IMR-90 (cell line): Measurements from ENCODE around the gene ORC6. TPM values are rescaled to one million over a fixed set of nuclear protein-coding genes. Genes with fewer than 3 reads are reported as not detected.

Experiments
- ATAC-seq: fragments of 200-7000 bp; cut with Tn5 transposase; 2 replicates; pipeline ENCODE4 v1.9.1; 2020; ENCODE audit warnings: low read depth, mild to moderate bottlenecking, moderate library complexity
- BruUV-seq: library from RNA; stranded (reverse); fragments of 400-500 nt; replicated peaks from 2 replicates; lab custom pipeline; 2021; lab: Mats Ljungman, UMichigan
- CTCF ChIA-PET: fragments of 300-600 bp; formaldehyde crosslinking; extraction: SDS; loops from one replicate; lab custom pipeline; 2021; ENCODE audit warnings: antibody characterized with exemption; lab: Yijun Ruan, JAX
- POLR2A ChIA-PET: fragments of 300-600 bp; sonication (Branson Sonifier 250); formaldehyde crosslinking; loops from one replicate; lab custom pipeline; 2022; ENCODE audit warnings: antibody characterized with exemption; ENCODE audit not compliant: unreplicated experiment; lab: Charles Lee
- DNase-seq: peaks from one replicate; pipeline ENCODE4 v3.0.0; 2013
- H2AFZ ChIP-seq: replicated peaks from 2 replicates; pipeline ENCODE3; 2013; ENCODE audit warnings: low read length, mild to moderate bottlenecking; ENCODE audit not compliant: poor library complexity
- H2AK5ac ChIP-seq: 2 replicates; pipeline ENCODE4 v1.6.1; 2013; ENCODE audit warnings: low read depth, low read length, inconsistent platforms
- H2AK9ac ChIP-seq: replicated peaks from 2 replicates; pipeline ENCODE3; 2013; ENCODE audit warnings: mild to moderate bottlenecking, low read depth, low read length, moderate library complexity; ENCODE audit not compliant: poor library complexity
- H2BK120ac ChIP-seq: 2 replicates; pipeline ENCODE4 v1.6.1; 2013; ENCODE audit warnings: low read depth, low read length, inconsistent platforms
- H2BK15ac ChIP-seq: 3 replicates; pipeline ENCODE4 v1.6.1; 2013; ENCODE audit warnings: low read depth, low read length, inconsistent platforms
- H2BK20ac ChIP-seq: 2 replicates; pipeline ENCODE4 v1.6.1; 2013; ENCODE audit warnings: low read depth, mild to moderate bottlenecking, inconsistent platforms, low read length, moderate library complexity
- H2BK5ac ChIP-seq: 2 replicates; pipeline ENCODE4 v1.6.1; 2013; ENCODE audit warnings: mild to moderate bottlenecking, low read depth, low read length, inconsistent platforms; ENCODE audit not compliant: poor library complexity, severe bottlenecking
- H3K14ac ChIP-seq: replicated peaks from 2 replicates; pipeline ENCODE4 v1.6.1; 2013; ENCODE audit warnings: low read depth, low read length, inconsistent platforms
- H3K18ac ChIP-seq: 2 replicates; pipeline ENCODE4 v1.6.1; 2013; ENCODE audit warnings: low read depth, low read length, control low read depth
- H3K23ac ChIP-seq: 2 replicates; pipeline ENCODE4 v1.6.1; 2013; ENCODE audit warnings: low read depth, low read length, inconsistent platforms
- H3K27ac ChIP-seq: 2 replicates; pipeline ENCODE4 v1.5.1; 2013; ENCODE audit warnings: mild to moderate bottlenecking, control low read depth, low read length; ENCODE audit not compliant: insufficient read depth
- H3K27me3 ChIP-seq: 2 replicates; pipeline ENCODE4 v1.6.1; 2013; ENCODE audit warnings: low read length; ENCODE audit not compliant: control insufficient read depth, insufficient read depth
- H3K36me3 ChIP-seq: 2 replicates; pipeline ENCODE4 v1.6.1; 2013; ENCODE audit warnings: low read length, mixed read lengths; ENCODE audit not compliant: control insufficient read depth, insufficient read depth
- H3K4ac ChIP-seq: 2 replicates; pipeline ENCODE4 v1.6.1; 2013; ENCODE audit warnings: low read depth, low read length, inconsistent platforms
- H3K4me1 ChIP-seq: 2 replicates; pipeline ENCODE4 v1.6.1; 2013; ENCODE audit warnings: low read length, mixed read lengths; ENCODE audit not compliant: control insufficient read depth, insufficient read depth
- H3K4me2 ChIP-seq: 2 replicates; pipeline ENCODE4 v1.6.1; 2013; ENCODE audit warnings: low read depth, mild to moderate bottlenecking, control low read depth, low read length, moderate library complexity
- H3K4me3 ChIP-seq: 2 replicates; pipeline ENCODE4 v1.5.1; 2013; ENCODE audit warnings: low read depth, mild to moderate bottlenecking, control low read depth, low read length, moderate library complexity; ENCODE audit not compliant: insufficient read depth
- H3K56ac ChIP-seq: 2 replicates; pipeline ENCODE4 v1.6.1; 2013; ENCODE audit warnings: low read length, inconsistent platforms; ENCODE audit not compliant: insufficient read depth; ENCODE audit errors: extremely low read depth
- H3K79me1 ChIP-seq, 2 experiments: 2 replicates each; pipeline ENCODE4 v1.6.1; 2013; ENCODE audit warnings: low read length in 2 of 2, inconsistent platforms in 1 of 2, low read depth in 1 of 2
- H3K9ac ChIP-seq: 2 replicates; pipeline ENCODE4 v1.6.1; 2013; ENCODE audit warnings: low read depth, low read length, control low read depth
- H3K9me1 ChIP-seq: 2 replicates; pipeline ENCODE4 v1.6.1; 2013; ENCODE audit warnings: low read length, inconsistent platforms; ENCODE audit not compliant: insufficient read depth
- H3K9me3 ChIP-seq: 2 replicates; pipeline ENCODE4 v1.6.1; 2013; ENCODE audit warnings: low read length; ENCODE audit not compliant: control insufficient read depth, insufficient read depth
- H4K20me1 ChIP-seq: 2 replicates; pipeline ENCODE4 v1.6.1; 2013; ENCODE audit warnings: low read length, inconsistent platforms; ENCODE audit not compliant: insufficient read depth
- H4K5ac ChIP-seq: 2 replicates; pipeline ENCODE4 v1.6.1; 2013; ENCODE audit warnings: mild to moderate bottlenecking, low read depth, low read length, control low read depth
- H4K8ac ChIP-seq, 2 experiments: 2 replicates each; pipeline ENCODE4 v1.6.1; 2013; ENCODE audit warnings: low read depth in 2 of 2, low read length in 2 of 2, control low read depth in 1 of 2, inconsistent platforms in 1 of 2
- H4K91ac ChIP-seq: 2 replicates; pipeline ENCODE4 v1.6.1; 2013; ENCODE audit warnings: low read depth, low read length, inconsistent platforms; ENCODE audit not compliant: insufficient read depth
- BHLHE40 ChIP-seq: fragments of 150-350 bp; IDR thresholded peaks from 2 replicates; pipeline ENCODE4 v1.6.1; 2016; ENCODE audit warnings: mild to moderate bottlenecking, low read depth, low read length
- MAFK ChIP-seq: IDR thresholded peaks from 2 replicates; pipeline ENCODE4 v1.6.1; 2012; ENCODE audit warnings: low read depth, low read length, improper control_type of control experiment
- WGBS, 2 experiments: methylation state at CpG; one replicate each; pipeline versions ENCODE4 v1.1.5 to v1.1.7; 2013; ENCODE audit warnings: missing lambda C conversion rate in 2 of 2; ENCODE audit not compliant: insufficient read length in 1 of 2; ENCODE audit errors: extremely low coverage in 2 of 2; 5-methylcytosine and 5-hydroxymethylcytosine counted together
- dilution Hi-C: fragments of 300-500 bp; cut with HindIII; formaldehyde crosslinking; loops from one replicate; pipeline ENCODE4 v1.14.3; 2018; ENCODE audit warnings: low sequenced_read_pairs; ENCODE audit not compliant: unreplicated experiment
- in situ Hi-C: fragments of 300-500 bp; cut with MboI; formaldehyde crosslinking; loops from 3 replicates; pipeline ENCODE4 v1.14.3; 2019; ENCODE audit warnings: low sequenced_read_pairs, inconsistent platforms, mixed read lengths
- intact Hi-C: fragments of 100-400 bp; cut with micrococcal nuclease; formaldehyde crosslinking; loops from 2 replicates; pipeline ENCODE4 v1.10.0; 2022
- polyA plus RNA-seq, 3 experiments: library from polyadenylated mRNA; depleted of rRNA; stranded (reverse); fragments of >200 nt; gene quantifications; 2 replicates each; pipeline ENCODE4 v1.2.3, GENCODE V29; 2012; ENCODE audit warnings: low replicate concordance in 1 of 3
- total RNA-seq: library from RNA; depleted of rRNA; stranded (reverse); fragments of >200 nt; gene quantifications from 2 replicates; pipeline ENCODE4 v1.2.3, GENCODE V29; 2012

Gene ORC6
- total and polyA plus RNA-seq, 2 of the 4 experiments (the other 2 are of a cell fraction), result 9.0 to 15.9 TPM

DNA sequence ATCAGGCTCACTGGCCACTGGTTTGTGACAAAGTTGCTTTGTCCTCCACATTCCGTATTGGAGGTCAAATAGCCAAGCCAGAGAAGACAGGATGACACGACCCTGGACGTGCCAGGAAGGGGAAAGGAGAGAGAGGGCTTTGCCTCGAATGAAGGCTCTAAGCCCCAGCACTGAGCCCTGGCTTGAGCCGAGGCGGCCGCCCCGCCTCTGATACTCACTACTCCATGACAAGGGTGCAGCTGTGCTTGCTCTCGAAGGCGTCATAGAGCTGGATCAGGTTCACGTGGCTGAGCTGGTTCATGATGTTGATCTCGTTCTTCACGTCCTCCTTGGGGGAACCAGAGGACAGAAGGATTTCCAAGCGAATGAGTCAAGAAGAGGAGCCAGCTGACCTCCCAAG is 39.3 kb downstream of the ORC6 start:
- DNase-seq (no peak), ATAC-seq (no peak)
- no peak overlapping the region for H2AK5ac ChIP-seq
- no peak overlapping the region for H3K4ac ChIP-seq
- H3K14ac ChIP-seq, result no peak overlapping the region
- H4K8ac ChIP-seq, result no peak overlapping the region
- H4K20me1 ChIP-seq, result no peaks in the 10 kb centered on the region; the same call in 1 of the 2 replicates
- no peak overlapping the region for H4K91ac ChIP-seq
- dilution Hi-C loops, result no loop called here
- no peak overlapping the region for H3K9ac ChIP-seq
- H2BK15ac ChIP-seq, result no peak overlapping the region
- ChIA-PET CTCF (no interaction called here), POLR2A (no interaction called here)
- H2BK5ac ChIP-seq, result no peak overlapping the region
- no peak overlapping the region for H3K23ac ChIP-seq
- no peaks in the 10 kb centered on the region for H3K27me3 ChIP-seq
- intact Hi-C loops, result no loop called here
- TF ChIP-seq BHLHE40 (no peak), MAFK (no peak)
- no peaks in the 10 kb centered on the region for H3K79me1 ChIP-seq
- no peak overlapping the region for H2AK9ac ChIP-seq
- H3K4me3 ChIP-seq, result no peak overlapping the region
- 76% methylated on average over 5 of the region's 14 CpGs; no CpG with 5 or more reads in 1 of the 2 experiments for WGBS, 2 experiments
- BruUV-seq, result no TSS peak
- H3K18ac ChIP-seq, result no peak overlapping the region
- no peak overlapping the region for H2BK120ac ChIP-seq
- no peak overlapping the region for H2AFZ ChIP-seq
- no peak overlapping the region for H2BK20ac ChIP-seq
- H3K27ac ChIP-seq, result no peak overlapping the region
- no peak overlapping the region for H3K56ac ChIP-seq
- H4K5ac ChIP-seq, result no peak overlapping the region
- no peaks in the 10 kb centered on the region for H3K9me3 ChIP-seq
- H3K36me3 ChIP-seq, result no peaks in the 10 kb centered on the region
- no peak overlapping the region for H3K4me2 ChIP-seq
- H3K9me1 ChIP-seq, result no peaks in the 10 kb centered on the region; the same call in 1 of the 2 replicates
- H3K4me1 ChIP-seq, result peaks cover 2% of the 10 kb centered on the region; the same call in 1 of the 2 replicates
- in situ Hi-C loops, result no loop called here
